Measurements from ENCODE around the gene ZNF302. TPM values are rescaled to one million over a fixed set of nuclear protein-coding genes. Genes with fewer than 3 reads are reported as not detected.
"Not testable (repeated sequence)": the region's sequence is repeated elsewhere in the genome, so short reads cannot be mapped to it uniquely, and the experiment has no call there.

ZNF302 gene
- total RNA-seq, 1 donor from 2014 or later: 14.7 TPM

- Histone ChIP-seq H3K36me3 (ENCODE audit: control insufficient read depth, insufficient read depth, low read length) (no peaks in the 10 kb centered on the region), H3K27me3 (ENCODE audit: control insufficient read depth, insufficient read depth, low read length) (no peaks in the 10 kb centered on the region), H3K4me3 (ENCODE audit: low read depth, low read length) (no peak overlapping the region)
- DNase-seq (ENCODE audit: low read depth): no peak
- TF ChIP-seq CTCF (IDR thresholded peaks at IDR 0.05; ENCODE audit: insufficient read depth, low read length, poor library complexity, severe bottlenecking): no peak
Observed at GRCh38 chr19:34667349-34668076, 10.0 kb upstream of the ZNF302 start.

GRCh38 chr19:34668077-34668689, 9.3 kb upstream of the ZNF302 start:
- not testable (repeated sequence) for H3K4me3 ChIP-seq (ENCODE audit: low read depth, low read length); H3K27me3 ChIP-seq (ENCODE audit: control insufficient read depth, insufficient read depth, low read length); DNase-seq (ENCODE audit: low read depth); H3K36me3 ChIP-seq (ENCODE audit: control insufficient read depth, insufficient read depth, low read length)

GRCh38 chr19:34668690-34669089, 8.8 kb upstream of the ZNF302 start:
- not testable (repeated sequence) for H3K4me3 ChIP-seq (ENCODE audit: low read depth, low read length); DNase-seq (ENCODE audit: low read depth); H3K36me3 ChIP-seq (ENCODE audit: control insufficient read depth, insufficient read depth, low read length); H3K27me3 ChIP-seq (ENCODE audit: control insufficient read depth, insufficient read depth, low read length)

- Histone ChIP-seq H3K36me3 (ENCODE audit: control insufficient read depth, insufficient read depth, low read length) (no peaks in the 10 kb centered on the region), H3K27me3 (ENCODE audit: control insufficient read depth, insufficient read depth, low read length) (no peaks in the 10 kb centered on the region), H3K4me3 (ENCODE audit: low read depth, low read length) (no peak overlapping the region)
- no peak for DNase-seq (ENCODE audit: low read depth)
- no peak for TF ChIP-seq CTCF (IDR thresholded peaks at IDR 0.05; ENCODE audit: insufficient read depth, low read length, poor library complexity, severe bottlenecking)
Observed at GRCh38 chr19:34669305-34669704, 8.2 kb upstream of the ZNF302 start.

DNA sequence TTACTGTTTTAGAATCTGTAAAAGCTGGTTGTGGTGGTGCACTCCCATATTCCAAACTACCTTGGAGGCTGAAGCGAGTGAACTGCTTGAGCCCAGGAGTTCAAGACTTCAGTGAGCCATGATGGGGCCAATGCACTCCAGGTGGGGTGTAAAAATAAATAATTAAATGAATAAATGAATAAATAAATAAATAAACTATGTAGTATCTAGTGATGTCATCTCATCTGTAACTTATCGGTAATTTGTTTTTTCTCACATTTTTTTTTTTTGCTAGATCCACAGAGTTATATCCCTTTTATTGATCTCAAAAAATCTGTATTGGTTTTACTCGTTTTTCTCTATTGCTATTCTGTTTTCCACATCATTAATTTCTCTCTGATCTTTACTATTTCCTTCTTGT, 5.5 kb upstream of the ZNF302 start:
- Histone ChIP-seq H3K4me3 (ENCODE audit: low read depth, low read length) (no peak overlapping the region), H3K36me3 (ENCODE audit: control insufficient read depth, insufficient read depth, low read length) (no peaks in the 10 kb centered on the region), H3K27me3 (ENCODE audit: control insufficient read depth, insufficient read depth, low read length) (no peaks in the 10 kb centered on the region)
- DNase-seq (ENCODE audit: low read depth): no peak
- TF ChIP-seq CTCF (IDR thresholded peaks at IDR 0.05; ENCODE audit: insufficient read depth, low read length, poor library complexity, severe bottlenecking): no peak

- TF ChIP-seq CTCF (IDR thresholded peaks at IDR 0.05; ENCODE audit: insufficient read depth, low read length, poor library complexity, severe bottlenecking): no peak
- no peaks in the 10 kb centered on the region for H3K36me3 ChIP-seq (ENCODE audit: control insufficient read depth, insufficient read depth, low read length)
- no peak for DNase-seq (ENCODE audit: low read depth)
- no peak overlapping the region for H3K4me3 ChIP-seq (ENCODE audit: low read depth, low read length)
- no peaks in the 10 kb centered on the region for H3K27me3 ChIP-seq (ENCODE audit: control insufficient read depth, insufficient read depth, low read length)
Observed at GRCh38 chr19:34673590-34673989, 3.9 kb upstream of the ZNF302 start.

- no peak for TF ChIP-seq CTCF (IDR thresholded peaks at IDR 0.05; ENCODE audit: insufficient read depth, low read length, poor library complexity, severe bottlenecking)
- no peak for DNase-seq (ENCODE audit: low read depth)
- Histone ChIP-seq H3K4me3 (ENCODE audit: low read depth, low read length) (no peak overlapping the region), H3K36me3 (ENCODE audit: control insufficient read depth, insufficient read depth, low read length) (no peaks in the 10 kb centered on the region), H3K27me3 (ENCODE audit: control insufficient read depth, insufficient read depth, low read length) (no peaks in the 10 kb centered on the region)
Observed at GRCh38 chr19:34675250-34675649, 2.2 kb upstream of the ZNF302 start.
